PC-9 (cell line): Measurements from ENCODE around the gene BRIP1.

Experiments used
- EZH2 ChIP-seq: fragments of 200-600 bp; sonication (generic); IDR thresholded peaks from 2 replicates; pipeline ENCODE4 v1.8.0; 2017; ENCODE audit warnings: antibody characterized with exemption, low read depth
- TF ChIP-seq, protein P1 (sequence below): fragments of 200-600 bp; sonication (generic); conservative IDR thresholded peaks from 2 replicates; pipeline ENCODE4 v1.6.1; 2017; ENCODE audit warnings: mixed run types, antibody characterized with exemption, mild to moderate bottlenecking, moderate library complexity

GRCh38 chr17:61809816-61810392 is 53.4 kb downstream of the BRIP1 start:
- TF ChIP-seq, protein P1, sequence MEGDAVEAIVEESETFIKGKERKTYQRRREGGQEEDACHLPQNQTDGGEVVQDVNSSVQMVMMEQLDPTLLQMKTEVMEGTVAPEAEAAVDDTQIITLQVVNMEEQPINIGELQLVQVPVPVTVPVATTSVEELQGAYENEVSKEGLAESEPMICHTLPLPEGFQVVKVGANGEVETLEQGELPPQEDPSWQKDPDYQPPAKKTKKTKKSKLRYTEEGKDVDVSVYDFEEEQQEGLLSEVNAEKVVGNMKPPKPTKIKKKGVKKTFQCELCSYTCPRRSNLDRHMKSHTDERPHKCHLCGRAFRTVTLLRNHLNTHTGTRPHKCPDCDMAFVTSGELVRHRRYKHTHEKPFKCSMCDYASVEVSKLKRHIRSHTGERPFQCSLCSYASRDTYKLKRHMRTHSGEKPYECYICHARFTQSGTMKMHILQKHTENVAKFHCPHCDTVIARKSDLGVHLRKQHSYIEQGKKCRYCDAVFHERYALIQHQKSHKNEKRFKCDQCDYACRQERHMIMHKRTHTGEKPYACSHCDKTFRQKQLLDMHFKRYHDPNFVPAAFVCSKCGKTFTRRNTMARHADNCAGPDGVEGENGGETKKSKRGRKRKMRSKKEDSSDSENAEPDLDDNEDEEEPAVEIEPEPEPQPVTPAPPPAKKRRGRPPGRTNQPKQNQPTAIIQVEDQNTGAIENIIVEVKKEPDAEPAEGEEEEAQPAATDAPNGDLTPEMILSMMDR, result no peak
- TF ChIP-seq EZH2, result no peak
